Central memory CD8-positive, alpha-beta T cell (primary cell): ENCODE data around the gene CDC42BPG.

Experiments
- ATAC-seq: fragments of 150-1000 bp; cut with Tn5 transposase; replicated peaks from 2 replicates; pipeline ENCODE4 v1.10.0; 2022; ENCODE audit warnings: mild to moderate bottlenecking, moderate FRiP score, moderate number of reproducible peaks; ENCODE audit not compliant: poor library complexity, severe bottlenecking; ENCODE audit errors: extremely low read depth
- DNase-seq, 2 donors: peaks; one replicate each; pipeline ENCODE4 v3.0.0; 2021; ENCODE audit warnings: low spot score in 2 of 2
- H3K27ac Mint-ChIP-seq: one replicate; pipeline ENCODE4 v1.8.0; 2022; ENCODE audit warnings: low read depth, mild to moderate bottlenecking, moderate library complexity, mixed read lengths
- H3K27me3 Mint-ChIP-seq: one replicate; pipeline ENCODE4 v1.8.0; 2022; ENCODE audit warnings: mixed read lengths
- H3K36me3 Mint-ChIP-seq: one replicate; pipeline ENCODE4 v1.8.0; 2022; ENCODE audit warnings: mild to moderate bottlenecking, moderate library complexity, mixed read lengths; ENCODE audit not compliant: insufficient read depth
- H3K4me1 Mint-ChIP-seq: one replicate; pipeline ENCODE4 v1.8.0; 2022; ENCODE audit warnings: mixed read lengths
- H3K4me3 Mint-ChIP-seq: one replicate; pipeline ENCODE4 v1.8.0; 2022; ENCODE audit warnings: mild to moderate bottlenecking, moderate library complexity, mixed read lengths
- H3K9me3 Mint-ChIP-seq: one replicate; pipeline ENCODE4 v1.8.0; 2022; ENCODE audit warnings: mixed read lengths

Gene CDC42BPG

GRCh38 chr11:64804346-64805210 is 39.9 kb downstream of the CDC42BPG start:
- ATAC-seq (no peak), DNase-seq (no peak)
- Mint-ChIP-seq H3K4me3 (peak overlapping the region; percentile 81), H3K36me3 (peaks cover 14% of the 10 kb centered on the region), H3K27me3 (no peaks in the 10 kb centered on the region), H3K27ac (peak overlapping the region; percentile 94), H3K9me3 (no peaks in the 10 kb centered on the region), H3K4me1 (peaks cover 30% of the 10 kb centered on the region)

GRCh38 chr11:64803846-64804345 is 40.6 kb downstream of the CDC42BPG start:
- Mint-ChIP-seq H3K9me3 (no peaks in the 10 kb centered on the region), H3K27me3 (no peaks in the 10 kb centered on the region), H3K4me1 (peaks cover 27% of the 10 kb centered on the region), H3K4me3 (peak overlapping the region; percentile 81), H3K36me3 (peaks cover 15% of the 10 kb centered on the region), H3K27ac (peak overlapping the region; percentile 94)
- DNase-seq (no peak), ATAC-seq (no peak)

DNA sequence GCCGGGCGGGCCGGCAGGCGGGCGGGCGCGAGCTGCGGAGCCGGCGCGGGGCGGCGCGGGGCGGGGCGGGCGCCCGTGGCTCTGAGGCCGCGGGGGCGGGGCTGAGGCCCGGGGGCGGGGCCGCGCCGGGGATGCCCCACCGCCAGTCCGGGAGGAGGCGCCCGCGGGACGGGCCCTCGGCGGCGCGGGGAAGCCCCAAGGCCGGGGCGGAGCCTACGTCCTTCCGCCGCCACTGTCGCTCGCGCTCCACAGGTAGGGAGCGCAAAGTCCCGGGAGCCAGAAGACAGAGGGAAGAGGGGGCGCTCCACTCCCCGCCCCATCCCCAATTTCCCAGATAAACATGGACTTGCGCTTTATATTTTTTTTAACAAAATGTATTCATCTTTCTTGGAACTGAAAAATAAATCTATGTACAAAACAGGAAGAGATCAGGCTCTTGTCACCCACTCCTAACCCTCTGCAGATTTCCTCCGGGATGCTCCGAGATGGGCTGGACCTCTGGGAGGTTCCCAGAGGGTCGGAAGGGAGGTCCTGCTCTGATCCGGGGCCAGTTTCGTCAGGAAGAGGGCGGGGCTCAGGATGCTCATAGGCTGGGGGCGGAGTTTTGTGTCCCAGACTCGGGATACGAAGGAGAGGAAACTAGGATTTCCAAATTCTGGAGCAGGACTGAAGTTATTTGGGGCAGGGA is 41.2 kb downstream of the CDC42BPG start, which contains the start of gene MAP4K2:
TSS of gene MAP4K2 (minus strand) at position 57 of the 688 bp plus-strand sequence. CDS start 65 bp downstream, outside the sequence.
- peak; percentile 80 for ATAC-seq
- no peaks in the 10 kb centered on the region for H3K9me3 Mint-ChIP-seq
- peak; percentile 71 to 75 for DNase-seq
- peaks cover 30% of the 10 kb centered on the region for H3K4me1 Mint-ChIP-seq
- peak within 1 kb of the TSS; percentile 81 for H3K4me3 Mint-ChIP-seq
- H3K36me3 Mint-ChIP-seq: peaks cover 16% of the 10 kb centered on the region
- H3K27ac Mint-ChIP-seq: peak within 1 kb of the TSS; percentile 94
- H3K27me3 Mint-ChIP-seq: no peaks in the 10 kb centered on the region

DNA sequence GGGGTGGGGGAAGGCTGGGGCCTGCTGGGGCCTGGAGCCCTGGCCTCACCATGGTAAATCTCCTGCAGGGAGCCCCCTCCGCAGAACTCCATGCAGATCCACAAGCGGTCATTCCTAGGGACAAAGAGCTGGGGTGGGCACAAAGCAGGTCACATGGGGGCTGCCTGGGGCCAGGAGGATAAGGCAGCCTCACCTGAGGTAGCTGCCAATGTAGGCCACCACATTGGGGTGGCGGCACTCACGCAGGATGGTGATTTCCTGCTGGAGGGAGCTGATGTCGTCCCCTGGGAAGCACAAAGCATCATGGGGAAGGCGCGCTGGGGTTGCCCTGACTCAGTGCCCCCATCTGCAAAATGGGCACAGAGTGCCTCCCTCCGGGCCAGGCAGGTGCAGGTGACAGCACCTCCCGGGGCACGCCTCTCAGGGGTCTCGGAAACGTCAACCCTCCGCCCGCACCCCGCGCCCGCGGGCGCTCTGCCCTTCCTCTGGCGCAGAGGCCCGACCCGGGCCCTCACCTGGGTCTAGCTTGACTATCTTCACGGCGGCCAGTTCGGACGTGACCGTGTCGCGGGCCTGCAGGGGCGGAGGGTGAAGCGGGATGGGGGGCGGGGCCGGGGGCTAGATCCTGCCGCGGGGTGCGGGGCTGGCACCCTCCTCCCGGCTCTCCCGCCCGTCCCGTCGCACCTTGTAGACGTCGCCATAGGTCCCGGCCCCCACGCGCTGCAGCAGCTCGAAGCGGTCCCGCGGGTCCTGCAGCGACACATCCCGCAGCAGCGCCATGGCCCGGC is 41.9 kb downstream of the CDC42BPG start:
- Mint-ChIP-seq H3K4me1 (peaks cover 25% of the 10 kb centered on the region), H3K27ac (peak overlapping the region; percentile 61), H3K27me3 (no peaks in the 10 kb centered on the region), H3K36me3 (peaks cover 16% of the 10 kb centered on the region), H3K9me3 (no peaks in the 10 kb centered on the region), H3K4me3 (peak overlapping the region; percentile 81)
- ATAC-seq (peak; percentile 38), DNase-seq (peak in 1 of 2 donors; percentile 29)

GRCh38 chr11:64801561-64802369 is 42.7 kb downstream of the CDC42BPG start:
- no peaks in the 10 kb centered on the region for H3K9me3 Mint-ChIP-seq
- H3K36me3 Mint-ChIP-seq: peaks cover 12% of the 10 kb centered on the region
- DNase-seq (no peak), ATAC-seq (no peak)
- H3K27ac Mint-ChIP-seq: peak overlapping the region; percentile 74
- no peaks in the 10 kb centered on the region for H3K27me3 Mint-ChIP-seq
- peak overlapping the region; percentile 81 for H3K4me3 Mint-ChIP-seq
- peaks cover 21% of the 10 kb centered on the region for H3K4me1 Mint-ChIP-seq

- Mint-ChIP-seq H3K9me3 (no peaks in the 10 kb centered on the region), H3K4me1 (peaks cover 19% of the 10 kb centered on the region), H3K4me3 (peak overlapping the region; percentile 32), H3K36me3 (peaks cover 11% of the 10 kb centered on the region), H3K27ac (peak overlapping the region; percentile 74), H3K27me3 (no peaks in the 10 kb centered on the region)
- no peak for ATAC-seq
- no peak for DNase-seq
These were observed 43.3 kb downstream of the CDC42BPG start for GRCh38 chr11:64801158-64801464.

GRCh38 chr11:64800303-64801157 is 43.9 kb downstream of the CDC42BPG start:
- ATAC-seq (no peak), DNase-seq (no peak)
- Mint-ChIP-seq H3K4me1 (peaks cover 19% of the 10 kb centered on the region), H3K27me3 (no peaks in the 10 kb centered on the region), H3K4me3 (no peak overlapping the region), H3K36me3 (peaks cover 12% of the 10 kb centered on the region), H3K9me3 (no peaks in the 10 kb centered on the region), H3K27ac (peak overlapping the region; percentile 74)

DNA sequence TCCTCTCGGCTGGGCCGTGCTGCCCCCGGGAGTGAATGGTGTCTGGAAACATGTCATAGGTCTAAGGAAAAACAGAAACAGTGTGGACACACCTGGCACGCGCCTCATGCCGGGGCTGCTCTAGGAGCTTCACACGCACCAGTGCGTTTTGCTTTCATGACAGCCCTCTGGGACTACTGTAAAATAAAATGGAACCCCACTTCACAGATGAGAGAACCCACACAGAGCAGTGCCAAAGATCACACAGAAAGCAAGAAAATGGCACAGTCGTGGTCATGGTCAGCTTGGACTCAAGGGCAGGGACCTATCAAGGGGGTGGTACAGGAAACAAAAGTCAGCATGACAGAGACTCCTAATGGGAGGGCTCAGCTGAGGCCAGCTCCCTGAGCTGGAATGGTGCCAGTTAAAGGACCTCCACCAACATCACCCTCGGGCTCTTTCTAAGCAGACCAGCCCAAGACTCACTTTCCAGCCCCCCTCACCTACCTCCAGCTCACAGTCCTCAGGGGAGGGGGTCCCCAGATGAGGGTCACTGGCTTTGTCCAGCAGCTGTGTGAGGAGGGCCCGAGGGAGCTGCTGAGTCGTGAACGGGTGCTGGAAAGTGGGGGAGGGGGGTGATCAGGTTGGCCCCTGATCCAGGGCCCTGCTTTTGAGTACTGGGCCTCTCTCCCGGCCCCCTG is 44.7 kb downstream of the CDC42BPG start:
- Mint-ChIP-seq H3K27ac (no peak overlapping the region), H3K4me1 (peaks cover 19% of the 10 kb centered on the region)

DNA sequence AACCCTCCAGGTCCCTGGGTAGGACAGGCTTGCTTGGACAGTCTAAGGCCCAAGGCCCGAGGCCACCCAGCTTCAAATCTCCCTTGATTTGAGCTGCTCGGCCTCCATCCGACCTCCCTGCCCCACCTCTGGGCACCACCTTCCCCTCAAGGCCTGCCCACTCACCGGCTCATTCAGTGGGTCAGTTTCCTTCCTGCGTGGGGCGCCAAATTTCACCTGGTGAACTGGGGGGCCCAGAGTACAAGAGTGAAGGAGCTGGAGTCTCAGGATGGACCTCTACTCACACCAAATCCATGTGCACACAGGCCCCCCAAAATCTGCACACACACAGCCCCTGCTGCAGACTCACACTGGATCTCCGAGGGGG is 45.2 kb downstream of the CDC42BPG start:
- DNase-seq (no peak), ATAC-seq (no peak)
- no peaks in the 10 kb centered on the region for H3K9me3 Mint-ChIP-seq
- H3K36me3 Mint-ChIP-seq: peaks cover 15% of the 10 kb centered on the region
- no peak overlapping the region for H3K4me3 Mint-ChIP-seq
- H3K4me1 Mint-ChIP-seq: peaks cover 19% of the 10 kb centered on the region
- H3K27ac Mint-ChIP-seq: no peak overlapping the region
- H3K27me3 Mint-ChIP-seq: no peaks in the 10 kb centered on the region

More for the DNA sequence above, 44.7 kb downstream of the CDC42BPG start:
- Mint-ChIP-seq H3K4me3 (no peak overlapping the region), H3K36me3 (peaks cover 15% of the 10 kb centered on the region), H3K9me3 (no peaks in the 10 kb centered on the region), H3K27me3 (no peaks in the 10 kb centered on the region)
- ATAC-seq (no peak), DNase-seq (no peak)

DNA sequence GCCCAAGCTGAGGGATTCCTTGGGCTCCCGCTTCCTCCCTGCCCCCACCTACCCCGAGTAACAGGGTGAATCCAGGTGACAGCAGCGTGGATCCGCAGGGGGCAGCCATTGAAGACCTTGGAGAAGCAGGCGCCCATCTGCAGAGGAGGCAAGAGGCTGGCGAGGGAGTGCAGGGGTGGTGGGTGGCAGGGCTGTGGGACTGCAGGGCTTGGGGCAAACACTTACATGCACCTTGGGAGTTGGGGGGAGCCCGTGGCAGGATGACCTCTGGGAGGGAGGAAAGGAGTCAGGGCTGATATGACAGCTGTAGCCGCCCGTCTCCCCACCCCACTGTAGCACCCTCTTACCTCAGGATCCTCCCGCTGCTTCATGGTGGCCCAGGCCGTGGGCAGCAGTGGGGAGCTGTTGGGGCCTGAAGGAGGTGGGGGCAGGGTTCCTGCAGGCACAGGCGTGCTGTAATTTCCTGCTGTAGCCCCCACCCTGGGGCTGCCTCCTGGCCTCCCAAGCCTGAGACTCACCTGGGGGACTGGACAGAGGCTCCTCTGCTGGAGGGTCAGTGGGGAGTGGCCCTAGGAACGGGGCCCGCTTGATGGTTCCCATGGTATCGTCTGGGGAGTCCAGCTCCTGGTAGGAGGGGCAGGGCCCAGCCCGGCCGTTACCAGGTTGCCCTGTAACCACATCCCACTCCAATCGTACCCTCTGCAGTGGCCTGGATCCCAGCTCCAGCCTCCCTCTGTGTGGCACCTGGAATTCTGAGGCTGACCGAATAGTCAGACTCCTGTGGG is 47.5 kb downstream of the CDC42BPG start:
- H3K9me3 Mint-ChIP-seq: no peaks in the 10 kb centered on the region
- ATAC-seq (no peak), DNase-seq (no peak)
- H3K36me3 Mint-ChIP-seq: peaks cover 17% of the 10 kb centered on the region
- H3K27me3 Mint-ChIP-seq: no peaks in the 10 kb centered on the region
- H3K27ac Mint-ChIP-seq: no peak overlapping the region
- no peak overlapping the region for H3K4me3 Mint-ChIP-seq
- peaks cover 20% of the 10 kb centered on the region for H3K4me1 Mint-ChIP-seq
